Thoracic aorta (tissue), 2 donors: ENCODE results near the gene RAB14. TPM values are rescaled to one million over a fixed set of nuclear protein-coding genes. Genes with fewer than 3 reads are reported as not detected.

Experiments used
- ATAC-seq: fragments of 150-250 bp; one replicate; pipeline ENCODE4 v1.8.0; 2017; ENCODE audit warnings: low read depth; ENCODE audit not compliant: insufficient number of reproducible peaks, low FRiP score
- DNase-seq: peaks from one replicate; pipeline ENCODE4 v3.0.0-alpha.2; 2020; ENCODE audit warnings: low spot score
- H3K27ac ChIP-seq, 2 donors: fragments of 200-600 bp; sonication (generic); 1 replicate in 1 of 2; 2 replicates in 1 of 2; pipeline ENCODE4 v1.5.1; 2016; ENCODE audit warnings: mild to moderate bottlenecking in 2 of 2, moderate library complexity in 2 of 2
- H3K27me3 ChIP-seq: fragments of 200-600 bp; sonication (generic); replicated peaks from 2 replicates; pipeline ENCODE4 v1.6.0; 2016; ENCODE audit warnings: mild to moderate bottlenecking; ENCODE audit not compliant: insufficient read depth
- H3K36me3 ChIP-seq: fragments of 200-600 bp; sonication (generic); one replicate; pipeline ENCODE4 v1.5.1; 2016
- H3K4me1 ChIP-seq, 2 donors: fragments of 200-600 bp; sonication (generic); 1 replicate in 1 of 2; 2 replicates in 1 of 2; pipeline versions ENCODE4 v1.5.1 to v1.6.0; 2016; ENCODE audit warnings: low read depth in 2 of 2, mild to moderate bottlenecking in 1 of 2; ENCODE audit not compliant: control insufficient read depth in 1 of 2
- H3K4me3 ChIP-seq: fragments of 200-600 bp; sonication (generic); 2 replicates; pipeline ENCODE4 v1.5.1; 2016; ENCODE audit warnings: mild to moderate bottlenecking
- H3K9me3 ChIP-seq: fragments of 200-600 bp; sonication (generic); 2 replicates; pipeline ENCODE4 v1.5.1; 2016
- CTCF ChIP-seq: fragments of 200-600 bp; sonication (generic); IDR thresholded peaks from one replicate; pipeline ENCODE4 v1.5.1; 2019; ENCODE audit warnings: antibody characterized with exemption
- total RNA-seq, 2 donors: library from RNA; depleted of rRNA; stranded (reverse); fragments of >200 nt; gene quantifications; one replicate each; pipeline versions ENCODE4 v1.1.0 to v1.2.3, GENCODE V29; 2016

Gene RAB14
- total RNA-seq, 2 donors from 2014 or later = 32.9 to 39.2 TPM

- no peak overlapping the region for H3K27ac ChIP-seq
- DNase-seq = no peak
- no peaks in the 10 kb centered on the region for H3K27me3 ChIP-seq
- no peaks in the 10 kb centered on the region for H3K9me3 ChIP-seq
- no peak for ATAC-seq
- peaks cover 0 to 13% of the 10 kb centered on the region in 2 donors for H3K4me1 ChIP-seq
- TF ChIP-seq CTCF = no peak
- peaks cover 19% of the 10 kb centered on the region for H3K36me3 ChIP-seq
- H3K4me3 ChIP-seq = no peak overlapping the region
Observed at GRCh38 chr9:121171236-121171635, 30.4 kb downstream of the RAB14 start.

- H3K27ac ChIP-seq = peak overlapping the region; percentile 23 to 29
- H3K9me3 ChIP-seq = no peaks in the 10 kb centered on the region
- H3K27me3 ChIP-seq = no peaks in the 10 kb centered on the region
- DNase-seq (no peak), ATAC-seq (no peak)
- peaks cover 19% of the 10 kb centered on the region for H3K36me3 ChIP-seq
- peak; percentile 64 for TF ChIP-seq CTCF
- H3K4me1 ChIP-seq = peaks cover 0 to 13% of the 10 kb centered on the region in 2 donors
- peak overlapping the region; percentile 17 for H3K4me3 ChIP-seq
Observed at GRCh38 chr9:121169094-121169601, 32.5 kb downstream of the RAB14 start.

- H3K27ac ChIP-seq = peak overlapping the region; percentile 23 to 29
- no peaks in the 10 kb centered on the region for H3K9me3 ChIP-seq
- no peak for TF ChIP-seq CTCF
- H3K36me3 ChIP-seq = peaks cover 19% of the 10 kb centered on the region
- ATAC-seq (no peak), DNase-seq (no peak)
- peaks cover 0 to 13% of the 10 kb centered on the region in 2 donors for H3K4me1 ChIP-seq
- H3K4me3 ChIP-seq = no peak overlapping the region
- H3K27me3 ChIP-seq = no peaks in the 10 kb centered on the region
Observed at GRCh38 chr9:121168052-121168451, 33.6 kb downstream of the RAB14 start.

- no peak for TF ChIP-seq CTCF
- Histone ChIP-seq H3K27ac (no peak overlapping the region), H3K36me3 (no peaks in the 10 kb centered on the region), H3K4me1 (peaks cover 0 to 7% of the 10 kb centered on the region in 2 donors), H3K27me3 (no peaks in the 10 kb centered on the region), H3K4me3 (no peak overlapping the region), H3K9me3 (no peaks in the 10 kb centered on the region)
- DNase-seq (no peak), ATAC-seq (no peak)
Observed at GRCh38 chr9:121160025-121160424, 41.6 kb downstream of the RAB14 start.

- no peaks in the 10 kb centered on the region for H3K36me3 ChIP-seq
- DNase-seq (no peak), ATAC-seq (no peak)
- H3K27me3 ChIP-seq = no peaks in the 10 kb centered on the region
- H3K27ac ChIP-seq = no peak overlapping the region
- H3K4me1 ChIP-seq = peaks cover 0 to 7% of the 10 kb centered on the region in 2 donors
- H3K9me3 ChIP-seq = no peaks in the 10 kb centered on the region
- no peak for TF ChIP-seq CTCF
- H3K4me3 ChIP-seq = no peak overlapping the region
Observed at GRCh38 chr9:121157939-121158338, 43.7 kb downstream of the RAB14 start.
